Measurements from ENCODE around the gene MYO9B.
A peak's percentile ranks its signal among the peaks of the same experiment; 100 is the strongest.

MYO9B gene, protein sequence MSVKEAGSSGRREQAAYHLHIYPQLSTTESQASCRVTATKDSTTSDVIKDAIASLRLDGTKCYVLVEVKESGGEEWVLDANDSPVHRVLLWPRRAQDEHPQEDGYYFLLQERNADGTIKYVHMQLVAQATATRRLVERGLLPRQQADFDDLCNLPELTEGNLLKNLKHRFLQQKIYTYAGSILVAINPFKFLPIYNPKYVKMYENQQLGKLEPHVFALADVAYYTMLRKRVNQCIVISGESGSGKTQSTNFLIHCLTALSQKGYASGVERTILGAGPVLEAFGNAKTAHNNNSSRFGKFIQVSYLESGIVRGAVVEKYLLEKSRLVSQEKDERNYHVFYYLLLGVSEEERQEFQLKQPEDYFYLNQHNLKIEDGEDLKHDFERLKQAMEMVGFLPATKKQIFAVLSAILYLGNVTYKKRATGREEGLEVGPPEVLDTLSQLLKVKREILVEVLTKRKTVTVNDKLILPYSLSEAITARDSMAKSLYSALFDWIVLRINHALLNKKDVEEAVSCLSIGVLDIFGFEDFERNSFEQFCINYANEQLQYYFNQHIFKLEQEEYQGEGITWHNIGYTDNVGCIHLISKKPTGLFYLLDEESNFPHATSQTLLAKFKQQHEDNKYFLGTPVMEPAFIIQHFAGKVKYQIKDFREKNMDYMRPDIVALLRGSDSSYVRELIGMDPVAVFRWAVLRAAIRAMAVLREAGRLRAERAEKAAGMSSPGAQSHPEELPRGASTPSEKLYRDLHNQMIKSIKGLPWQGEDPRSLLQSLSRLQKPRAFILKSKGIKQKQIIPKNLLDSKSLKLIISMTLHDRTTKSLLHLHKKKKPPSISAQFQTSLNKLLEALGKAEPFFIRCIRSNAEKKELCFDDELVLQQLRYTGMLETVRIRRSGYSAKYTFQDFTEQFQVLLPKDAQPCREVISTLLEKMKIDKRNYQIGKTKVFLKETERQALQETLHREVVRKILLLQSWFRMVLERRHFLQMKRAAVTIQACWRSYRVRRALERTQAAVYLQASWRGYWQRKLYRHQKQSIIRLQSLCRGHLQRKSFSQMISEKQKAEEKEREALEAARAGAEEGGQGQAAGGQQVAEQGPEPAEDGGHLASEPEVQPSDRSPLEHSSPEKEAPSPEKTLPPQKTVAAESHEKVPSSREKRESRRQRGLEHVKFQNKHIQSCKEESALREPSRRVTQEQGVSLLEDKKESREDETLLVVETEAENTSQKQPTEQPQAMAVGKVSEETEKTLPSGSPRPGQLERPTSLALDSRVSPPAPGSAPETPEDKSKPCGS (N-terminal part only)

DNA sequence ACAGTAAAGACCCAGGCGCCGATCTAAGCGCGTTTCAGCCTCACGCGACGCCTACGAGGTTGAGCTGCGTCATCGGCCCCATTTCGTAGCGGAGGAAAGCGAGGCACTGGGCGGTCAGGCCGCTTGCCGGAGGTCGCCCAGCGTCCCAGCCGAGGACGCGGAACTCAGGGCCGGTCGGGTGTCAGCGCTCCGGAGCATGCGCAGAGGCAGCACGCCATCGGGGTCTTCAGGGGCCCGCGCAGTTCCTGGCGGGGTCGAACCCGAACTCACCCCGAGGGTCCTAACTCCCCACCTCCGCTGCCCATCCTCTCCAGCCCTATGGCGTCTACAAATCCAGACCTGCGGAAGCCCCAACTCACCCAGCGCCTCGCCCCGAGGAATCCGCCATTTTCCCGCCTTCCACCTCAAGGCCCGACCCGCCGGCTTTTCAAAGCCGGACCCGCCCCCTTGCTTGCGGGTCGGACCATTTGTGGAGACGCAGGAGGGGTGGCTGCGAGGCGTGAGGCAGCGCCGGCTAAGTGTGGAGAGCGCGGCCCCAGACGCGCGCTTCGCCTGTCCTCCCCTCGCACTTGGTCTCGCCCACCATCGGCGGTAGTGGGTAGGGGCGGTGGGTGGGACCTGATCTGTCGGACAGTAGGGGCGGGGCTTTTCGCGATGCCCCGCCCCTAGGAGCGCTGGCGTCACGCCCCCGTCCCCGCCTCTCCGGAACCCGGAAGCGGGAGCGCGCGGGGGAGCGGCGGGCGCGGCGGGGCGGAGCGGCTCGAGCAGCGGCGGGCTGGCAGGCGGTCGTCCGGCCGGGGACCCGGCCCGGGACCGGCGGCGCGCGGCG lies at the start of gene MYO9B, which contains the start of gene HAUS8:
Gene MYO9B, plus strand, starts transcription at position 743 of the 829 bp plus-strand sequence. CDS start 25,941 bp downstream, outside the sequence.
Gene HAUS8, minus strand, starts transcription at position 418 of the 829 bp plus-strand sequence. Its CDS starts 30 bp downstream, at position 388.
- TF ChIP-seq GATA2 (IDR thresholded peaks at IDR 0.05; ENCODE audit: low read depth, low read length) (0 out of 2 replicates have a peak, but pooled peaks have one; percentile 7), GATA3 (IDR thresholded peaks at IDR 0.05; ENCODE audit: low read depth, low read length) (no peak)

DNA sequence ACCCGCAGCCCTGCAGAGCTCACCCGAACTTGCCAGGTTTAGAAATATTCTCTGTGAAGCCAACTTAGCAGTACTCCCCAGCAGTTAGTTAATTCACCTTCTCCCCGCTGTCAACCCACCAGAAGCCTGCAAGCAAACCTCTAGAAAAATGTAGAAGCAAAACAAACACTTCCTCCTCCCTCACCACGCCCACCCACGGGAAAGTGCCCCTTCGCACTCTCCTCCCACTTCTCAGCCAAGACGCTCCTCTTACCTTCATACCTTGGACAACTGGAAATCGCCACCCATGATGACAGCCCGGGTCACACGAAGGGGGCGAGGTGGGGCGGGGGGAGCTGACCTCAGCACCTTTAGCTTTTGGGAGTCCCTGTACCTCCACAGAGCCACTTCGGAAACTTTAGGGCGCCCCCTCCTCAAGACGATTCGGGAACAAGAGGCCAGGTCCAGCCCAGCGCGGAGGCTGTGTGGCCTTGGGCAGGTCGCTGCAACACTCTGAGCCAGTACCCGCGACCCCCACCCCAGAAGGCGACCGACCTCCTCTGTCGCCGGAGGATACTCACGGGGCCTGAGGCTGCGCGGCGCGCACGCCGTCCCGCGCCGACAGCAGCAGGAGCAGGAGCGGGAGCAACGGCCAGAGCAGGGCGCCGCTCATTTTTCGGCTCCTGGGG lies 49.5 kb upstream of the MYO9B start:
- no peak for TF ChIP-seq GATA3 (IDR thresholded peaks at IDR 0.05; ENCODE audit: low read depth, low read length)
- no peak for TF ChIP-seq GATA2 (IDR thresholded peaks at IDR 0.05; ENCODE audit: low read depth, low read length)

DNA sequence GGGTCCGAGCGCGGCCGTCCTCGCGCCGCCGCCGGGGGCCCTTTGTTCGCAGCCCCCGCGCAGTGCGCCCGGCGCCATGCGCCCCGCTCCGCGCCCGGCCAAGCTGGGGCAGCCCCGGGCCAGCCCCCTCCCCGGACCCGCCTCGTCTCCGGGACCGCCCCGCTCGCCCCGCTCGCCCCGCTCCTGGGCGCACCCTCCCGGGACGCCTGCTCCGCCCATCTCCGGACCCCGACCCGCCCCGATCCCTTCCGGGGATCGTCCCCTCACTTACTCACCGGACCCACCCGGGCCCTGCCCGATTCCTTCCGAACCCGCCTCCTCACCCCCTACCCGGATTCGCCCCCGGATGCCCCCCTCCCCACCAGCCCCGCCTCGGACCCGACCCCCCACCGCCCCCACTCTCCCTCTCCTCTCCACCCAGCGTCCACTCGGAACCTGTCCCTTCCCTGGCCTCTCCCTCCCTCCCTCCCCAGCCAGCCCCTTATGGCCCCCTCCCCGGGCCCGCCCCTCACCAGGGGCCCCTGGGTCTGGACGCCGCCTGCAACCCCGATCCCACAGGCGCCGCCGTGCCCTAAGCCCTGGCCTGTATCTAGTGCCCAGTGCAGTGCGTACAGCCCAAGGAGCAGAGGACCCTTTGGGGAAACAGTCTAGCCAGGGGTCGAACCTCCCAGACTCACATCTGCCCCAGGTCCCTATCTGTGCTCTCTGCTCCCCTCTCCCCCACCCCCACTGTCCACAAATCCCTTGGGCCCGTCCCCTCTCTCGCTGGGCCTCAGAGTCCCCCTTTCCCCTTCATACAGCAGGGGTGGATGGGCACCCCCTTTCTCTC lies 48.7 kb upstream of the MYO9B start, which contains the start of gene CPAMD8:
Gene CPAMD8, minus strand, starts transcription at position 105 of the 829 bp plus-strand sequence. CDS start 168 bp downstream, outside the sequence.
- TF ChIP-seq GATA2 (IDR thresholded peaks at IDR 0.05; ENCODE audit: low read depth, low read length) = no peak
- TF ChIP-seq GATA3 (IDR thresholded peaks at IDR 0.05; ENCODE audit: low read depth, low read length) = no peak

DNA sequence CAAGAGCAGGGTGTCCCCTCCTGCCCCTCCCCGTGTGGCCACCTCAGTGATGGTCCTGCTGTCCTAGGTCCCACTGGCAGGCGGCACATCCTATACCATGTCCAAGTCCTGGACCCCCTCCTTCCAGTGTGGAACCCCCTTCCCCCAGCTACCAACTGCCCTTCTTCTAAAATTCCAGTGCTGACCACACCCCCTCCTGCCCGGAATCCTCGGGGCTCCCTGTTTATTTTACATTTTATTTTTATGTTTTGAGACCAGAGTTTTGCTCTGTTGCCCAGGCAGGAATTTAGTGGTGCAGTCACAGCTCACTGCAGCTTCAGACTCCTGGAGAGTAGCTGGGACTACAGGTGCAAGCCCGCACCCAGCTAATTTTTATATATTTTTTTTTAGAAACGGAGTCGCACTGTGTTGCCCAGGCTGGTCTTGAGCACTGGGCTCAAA lies 48.0 kb upstream of the MYO9B start:
- TF ChIP-seq GATA3 (IDR thresholded peaks at IDR 0.05; ENCODE audit: low read depth, low read length) (no peak), GATA2 (IDR thresholded peaks at IDR 0.05; ENCODE audit: low read depth, low read length) (no peak)

DNA sequence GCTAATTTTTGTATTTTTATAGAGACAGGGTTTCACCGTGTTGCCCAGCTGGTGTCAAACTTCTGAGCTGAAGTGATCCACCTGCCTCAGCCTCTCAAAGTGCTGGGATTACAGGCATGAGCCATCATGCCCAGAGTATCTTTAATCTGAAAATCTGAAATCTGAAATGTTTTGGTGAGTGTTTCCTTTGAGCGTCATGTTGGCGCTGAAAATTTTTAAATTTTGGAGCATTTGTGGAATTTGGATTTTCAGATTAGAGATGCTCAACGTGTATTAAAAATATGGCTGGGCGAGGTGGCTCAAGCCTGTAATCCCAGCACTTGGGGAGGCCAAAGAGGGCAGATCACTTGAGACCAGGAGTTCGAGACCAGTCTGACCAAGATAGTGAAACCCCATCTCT lies 43.8 kb upstream of the MYO9B start:
- no peak for TF ChIP-seq GATA2 (IDR thresholded peaks at IDR 0.05; ENCODE audit: low read depth, low read length)
- TF ChIP-seq GATA3 (IDR thresholded peaks at IDR 0.05; ENCODE audit: low read depth, low read length) = no peak

DNA sequence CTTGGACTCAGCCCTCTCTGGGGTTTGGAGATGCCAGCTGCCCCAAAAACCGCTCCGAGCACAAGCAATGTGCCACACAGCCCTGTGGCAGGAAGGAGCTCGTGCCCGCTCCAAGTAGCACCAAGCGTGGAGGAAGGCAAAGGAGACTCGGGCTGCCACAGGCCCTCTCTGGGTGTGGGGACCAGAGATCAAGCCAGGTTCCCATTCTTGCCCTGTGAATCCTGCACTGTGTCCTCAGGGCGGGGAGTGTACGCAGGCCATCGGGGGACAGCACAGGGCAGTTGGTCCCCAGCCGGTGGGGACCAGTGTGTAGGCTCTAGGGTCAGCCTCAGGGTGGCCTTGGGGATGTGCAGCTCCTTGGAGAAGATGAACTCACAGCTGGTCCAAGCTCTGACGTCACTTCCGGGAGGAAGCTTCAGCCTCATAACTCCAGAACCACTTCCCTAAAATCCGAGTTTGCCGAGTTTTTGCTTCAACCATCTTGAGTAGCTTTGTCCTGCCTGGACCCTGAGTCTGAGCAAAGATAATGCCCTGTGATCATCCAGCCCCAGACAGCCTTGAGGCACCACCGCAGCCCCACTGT lies 39.6 kb upstream of the MYO9B start:
- TF ChIP-seq GATA2 (IDR thresholded peaks at IDR 0.05; ENCODE audit: low read depth, low read length) (no peak), GATA3 (IDR thresholded peaks at IDR 0.05; ENCODE audit: low read depth, low read length) (no peak)

DNA sequence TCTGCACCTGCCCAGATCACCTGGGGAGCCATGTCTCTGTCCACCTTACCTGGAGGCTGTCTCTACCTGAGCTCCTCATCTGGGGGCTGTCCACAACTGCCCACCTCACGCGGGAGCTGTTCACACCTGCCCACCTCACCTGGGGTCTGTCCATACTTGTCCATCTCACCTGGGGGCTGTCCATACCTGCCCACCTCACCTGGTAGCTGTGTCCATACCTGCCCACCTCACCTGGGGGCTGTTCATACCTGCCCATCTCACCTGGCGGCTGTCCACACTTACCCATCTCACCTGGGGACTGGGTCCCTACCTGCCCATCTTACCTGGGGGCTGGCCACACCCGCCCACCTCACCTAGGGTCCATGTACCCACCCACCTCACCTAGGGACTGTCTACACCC lies 38.9 kb upstream of the MYO9B start:
- TF ChIP-seq GATA3 (IDR thresholded peaks at IDR 0.05; ENCODE audit: low read depth, low read length) (no peak), GATA2 (IDR thresholded peaks at IDR 0.05; ENCODE audit: low read depth, low read length) (no peak)

DNA sequence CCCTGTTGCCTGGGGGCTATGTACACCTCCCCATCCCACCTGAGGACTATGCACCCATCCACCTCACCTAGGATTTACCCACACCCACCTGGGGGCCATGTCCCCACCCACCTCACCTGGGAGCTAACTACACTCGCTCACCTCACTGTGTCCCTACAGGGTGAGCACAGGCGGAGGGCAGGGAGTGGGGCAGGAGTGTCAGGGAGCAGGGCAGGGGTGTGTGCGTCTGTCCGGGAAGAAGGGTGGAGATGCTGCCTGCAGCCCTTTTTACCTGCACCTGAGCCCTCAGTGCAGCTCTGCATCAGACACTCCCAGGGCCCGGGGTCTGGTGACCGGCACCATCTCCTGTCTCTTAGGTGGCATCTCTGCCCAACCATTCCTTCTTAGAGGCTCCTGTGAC lies 38.4 kb upstream of the MYO9B start:
- TF ChIP-seq GATA2 (IDR thresholded peaks at IDR 0.05; ENCODE audit: low read depth, low read length) (no peak), GATA3 (IDR thresholded peaks at IDR 0.05; ENCODE audit: low read depth, low read length) (no peak)

DNA sequence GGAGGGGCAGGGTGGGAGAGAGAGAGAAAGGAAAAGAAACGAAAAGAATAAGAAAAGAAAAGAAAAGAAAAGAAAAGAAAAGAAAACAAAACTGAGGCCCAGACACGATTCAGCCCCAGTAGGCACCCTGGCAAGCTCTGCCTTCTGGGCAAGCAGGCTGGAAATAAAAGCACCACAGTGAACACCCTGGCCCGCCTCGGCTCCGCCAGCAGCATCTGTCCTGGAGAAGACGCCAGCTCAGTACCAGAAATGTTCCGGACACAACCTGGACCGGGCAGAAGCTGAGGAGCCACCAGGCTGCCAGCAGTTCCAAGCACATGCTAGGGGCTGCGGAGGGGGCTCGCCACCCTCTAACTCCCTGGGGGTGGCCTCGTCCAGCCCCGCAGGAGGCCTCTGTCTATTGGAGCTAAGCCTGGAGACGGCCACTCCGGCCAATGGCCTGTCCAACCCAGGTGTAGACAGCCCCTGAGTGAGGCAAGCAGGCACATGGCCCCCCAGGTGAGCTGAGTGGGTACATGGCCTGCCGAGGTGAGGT lies 37.5 kb upstream of the MYO9B start:
- TF ChIP-seq GATA2 (IDR thresholded peaks at IDR 0.05; ENCODE audit: low read depth, low read length) (no peak), GATA3 (IDR thresholded peaks at IDR 0.05; ENCODE audit: low read depth, low read length) (no peak)

DNA sequence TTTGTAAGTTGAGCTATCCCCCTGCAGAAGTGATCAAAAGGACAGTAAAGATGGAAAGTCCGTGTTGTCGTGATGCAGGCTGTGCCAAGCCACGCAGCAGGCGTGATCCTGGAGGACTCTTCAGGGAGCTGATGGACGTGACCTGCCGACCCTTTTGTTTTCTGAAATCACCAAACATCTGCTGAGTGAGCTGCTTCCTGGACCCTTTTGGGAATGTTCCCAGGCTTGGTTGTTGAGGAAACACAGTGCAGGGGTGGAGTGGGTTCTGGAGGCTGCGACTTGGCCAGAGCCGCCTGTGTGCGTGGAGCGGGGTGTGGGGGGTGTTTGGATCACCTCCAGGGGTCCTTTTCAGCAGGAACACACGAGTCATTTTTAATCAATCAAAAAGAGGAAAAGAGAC lies 33.6 kb upstream of the MYO9B start:
- TF ChIP-seq GATA3 (IDR thresholded peaks at IDR 0.05; ENCODE audit: low read depth, low read length) = no peak
- TF ChIP-seq GATA2 (IDR thresholded peaks at IDR 0.05; ENCODE audit: low read depth, low read length) = no peak

DNA sequence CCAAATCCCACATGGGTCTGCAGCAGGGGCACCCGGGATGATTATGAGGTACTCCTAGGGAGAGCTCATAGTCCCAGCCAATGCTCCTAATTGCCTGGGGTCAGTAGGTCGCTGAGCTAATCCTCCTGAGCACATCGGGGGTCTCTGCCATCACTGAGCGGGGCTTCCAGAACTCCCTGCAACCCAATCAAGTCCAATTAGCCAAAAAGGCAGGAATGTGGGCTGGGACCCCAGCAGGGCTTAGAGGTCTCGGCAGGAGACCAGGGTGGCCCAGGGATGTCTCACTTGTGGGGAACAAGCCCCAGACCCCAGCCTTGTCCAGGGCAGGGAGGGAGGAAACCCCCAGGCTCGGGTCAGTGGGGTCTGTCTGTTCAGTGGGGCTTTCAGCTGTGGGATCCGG lies 31.8 kb upstream of the MYO9B start:
- TF ChIP-seq GATA2 (IDR thresholded peaks at IDR 0.05; ENCODE audit: low read depth, low read length) (no peak), GATA3 (IDR thresholded peaks at IDR 0.05; ENCODE audit: low read depth, low read length) (no peak)

All from SH-SY5Y (cell line).